NCI-H446 (cell line): ENCODE data around the gene ABCB9.
"Not testable (repeated sequence)": the region's sequence is repeated elsewhere in the genome, so short reads cannot be mapped to it uniquely, and the experiment has no call there.

ENCODE experiments used
- DNase-seq, 2 experiments: peaks; one replicate each; lab custom pipeline; 2025; lab: John Stamatoyannopoulos, UW

The ABCB9 gene

DNA sequence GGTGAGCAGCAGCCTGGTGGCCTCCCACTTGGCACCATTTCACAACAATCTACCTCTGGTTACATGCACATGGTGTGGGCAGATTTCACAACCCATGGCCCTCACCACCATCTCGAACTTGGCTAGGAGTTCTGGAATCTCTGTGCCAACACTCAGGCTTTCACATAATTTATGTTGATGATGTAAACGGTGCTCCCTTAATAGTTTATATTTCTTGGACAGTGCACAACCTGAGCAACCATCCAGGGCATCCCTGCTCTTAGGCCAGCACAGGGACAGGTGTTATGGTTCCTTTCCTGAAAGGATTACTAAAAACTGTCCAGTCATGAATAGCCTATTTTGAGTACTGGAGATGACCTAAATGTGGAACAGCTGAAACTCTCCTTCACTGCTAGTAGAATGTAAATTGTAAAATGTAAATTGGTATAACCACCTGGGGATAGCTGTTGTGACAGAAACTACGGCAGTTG, 28.6 kb downstream of the ABCB9 start:
- no peak for DNase-seq

DNA sequence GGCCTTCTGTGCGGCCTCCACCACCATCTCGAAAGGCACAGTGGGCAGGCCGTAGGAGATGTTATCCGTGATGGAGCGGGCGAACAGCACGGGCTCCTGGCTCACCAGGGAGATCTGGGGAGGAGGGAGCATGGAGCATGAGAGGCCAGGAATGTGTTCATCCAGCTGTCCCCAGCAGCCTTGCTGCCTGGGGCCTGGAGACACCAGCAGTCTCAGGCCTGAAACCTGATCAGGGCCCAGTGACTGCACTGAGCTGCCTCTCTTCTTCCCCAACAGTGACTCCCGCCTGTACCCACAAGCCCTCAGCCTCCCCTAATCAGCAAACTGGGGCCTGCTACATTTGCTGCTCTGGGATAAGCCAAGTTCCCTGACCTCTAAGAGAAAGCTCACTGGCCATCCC, 30.9 kb downstream of the ABCB9 start:
- DNase-seq: no peak

DNA sequence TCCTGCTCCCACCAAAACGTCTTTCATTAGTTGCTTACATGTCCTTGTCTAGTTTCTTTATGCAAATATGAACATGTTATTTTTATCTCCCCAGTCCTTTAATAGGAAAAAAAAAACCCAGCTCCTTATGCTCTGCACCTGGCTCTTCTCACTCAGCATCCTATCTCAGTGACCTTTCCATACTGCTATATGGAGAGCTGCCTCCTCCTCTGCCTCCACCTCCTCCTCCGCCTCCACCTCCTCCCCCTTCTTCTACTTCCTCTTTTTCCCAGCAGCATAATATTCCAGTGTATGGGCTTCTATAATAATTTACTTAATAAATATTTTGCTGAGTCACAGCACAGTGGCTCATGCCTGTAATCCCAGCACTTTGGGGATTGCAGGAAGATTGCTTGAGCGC, 31.5 kb downstream of the ABCB9 start:
- no peak for DNase-seq

DNA sequence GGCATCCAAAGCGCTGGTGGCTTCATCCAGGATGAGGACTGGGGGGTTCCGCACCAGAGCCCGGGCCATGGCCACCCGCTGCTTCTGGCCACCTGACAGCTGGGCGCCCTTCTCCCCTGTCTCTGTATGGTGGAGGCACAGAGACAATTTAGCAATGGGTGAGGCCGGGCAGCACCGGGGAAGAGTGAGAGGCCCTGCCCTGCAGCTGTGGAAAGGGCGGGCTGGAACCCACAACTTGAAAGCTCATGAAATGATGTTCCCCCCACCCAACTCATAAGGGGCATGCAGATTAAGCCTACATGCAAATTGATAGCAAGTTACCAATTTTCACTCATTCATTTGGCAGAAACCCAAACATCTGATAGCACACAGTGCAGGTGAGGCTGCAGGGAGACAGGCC, 34.1 kb downstream of the ABCB9 start:
- DNase-seq: no peak

DNA sequence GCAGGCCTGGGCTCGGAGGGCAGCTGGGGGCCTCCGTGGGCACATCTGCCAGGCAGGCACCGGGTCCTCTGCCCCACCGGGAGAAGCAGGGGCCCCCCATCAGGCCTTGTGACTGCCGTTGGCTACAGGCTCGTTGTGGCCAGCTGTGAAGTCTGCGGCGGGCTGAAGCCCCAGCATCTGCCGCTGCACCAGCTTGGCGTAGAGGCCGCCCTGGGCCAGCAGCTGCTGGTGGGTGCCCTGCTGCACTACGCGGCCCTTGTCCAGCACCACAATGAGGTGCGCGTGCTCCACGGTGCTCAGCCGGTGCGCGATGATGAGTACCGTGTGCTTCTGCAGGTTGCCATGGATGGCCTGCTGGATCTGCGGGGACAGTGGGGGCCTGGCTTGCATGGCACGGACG, 36.5 kb downstream of the ABCB9 start:
- no peak for DNase-seq

GRCh38 chr12:122929148-122929538, 37.1 kb downstream of the ABCB9 start:
- DNase-seq: no peak

DNA sequence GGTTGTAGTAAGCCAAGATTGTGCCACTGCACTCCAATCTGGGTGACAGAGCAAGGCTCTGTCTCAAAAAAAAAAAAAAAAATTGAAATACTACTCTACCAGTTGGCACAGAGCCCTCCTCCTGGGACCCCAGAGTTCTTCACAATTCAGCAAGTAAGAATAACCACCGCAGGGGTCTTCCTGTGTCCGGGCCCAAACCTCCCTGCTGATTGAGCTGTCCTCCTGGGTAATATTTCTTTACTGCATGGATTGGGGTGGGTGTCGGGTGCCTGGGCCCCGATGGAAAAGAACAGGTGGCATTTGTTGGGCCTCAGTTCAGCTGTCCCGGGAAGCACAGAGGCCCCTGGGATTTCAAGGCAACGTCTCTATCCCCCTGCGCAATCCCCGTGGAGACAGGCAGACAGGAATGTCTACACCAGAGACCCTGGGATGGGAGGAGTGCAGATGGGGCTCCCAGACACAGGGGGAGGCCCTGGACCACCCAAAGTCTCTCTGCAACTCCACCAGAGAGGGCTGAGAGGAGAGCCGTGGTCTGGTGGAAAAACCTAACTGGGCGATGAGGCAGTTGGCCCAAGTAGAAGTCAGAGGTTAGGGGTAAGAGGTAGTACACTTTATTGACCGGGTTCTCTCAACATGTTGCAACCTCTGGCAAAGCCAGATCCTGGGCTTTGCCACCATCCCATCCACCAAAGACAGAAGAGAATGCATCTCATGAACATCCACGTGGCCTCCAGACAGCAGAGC, 37.7 kb downstream of the ABCB9 start:
- no peak for DNase-seq

DNA sequence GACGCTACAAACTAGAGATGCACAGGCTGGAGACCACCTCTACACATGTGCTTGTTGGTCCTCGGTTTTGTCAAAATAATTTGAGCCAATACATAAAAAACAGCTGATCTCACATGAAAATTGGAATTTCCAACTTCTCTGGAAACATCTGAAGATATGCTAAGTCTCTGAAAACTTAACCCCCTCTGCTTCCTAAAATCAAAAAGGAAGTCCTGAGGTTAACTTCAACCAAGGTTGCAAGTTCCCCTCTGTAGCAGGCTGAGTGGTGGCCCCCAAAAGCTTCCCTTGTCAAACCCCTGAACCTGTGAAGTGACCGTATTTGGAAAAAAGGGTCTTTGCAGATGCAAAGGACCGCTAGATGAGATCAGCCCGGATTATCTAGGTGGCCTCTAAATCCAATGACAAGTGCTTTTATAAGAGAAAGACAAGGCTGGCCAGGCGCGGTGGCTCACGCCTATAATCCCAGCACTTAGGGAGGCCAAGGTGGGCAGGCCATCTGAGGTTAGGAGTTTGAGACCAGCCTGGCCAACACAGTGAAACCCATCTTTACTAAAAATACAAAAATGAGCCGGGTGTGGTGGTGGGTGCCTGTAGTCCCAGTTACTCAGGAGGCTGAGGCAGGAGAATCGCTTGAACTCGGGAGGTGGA, 38.4 kb downstream of the ABCB9 start:
- no peak for DNase-seq

DNA sequence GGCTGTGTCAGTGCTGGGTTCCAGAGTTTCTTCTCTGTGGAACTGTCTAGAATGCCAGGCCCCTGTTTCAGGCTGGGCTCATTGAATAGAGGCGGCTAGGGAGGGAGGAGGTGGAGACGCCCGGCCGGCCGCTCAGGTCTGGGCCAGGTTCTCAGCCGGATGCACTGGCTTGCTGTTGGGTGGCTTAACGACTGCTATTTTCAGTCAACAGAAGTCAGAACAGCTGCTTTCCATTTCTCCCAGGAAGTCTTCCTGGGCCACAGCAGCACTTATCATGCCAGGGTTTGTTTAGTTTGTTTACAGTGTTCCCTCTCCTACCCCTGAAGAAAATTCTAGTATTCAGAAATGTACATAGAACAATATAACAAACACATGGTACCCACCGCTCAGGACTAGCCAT, 44.3 kb downstream of the ABCB9 start:
- no peak for DNase-seq

GRCh38 chr12:122920687-122921086, 45.6 kb downstream of the ABCB9 start:
- DNase-seq: no peak

- DNase-seq: no peak
Observed at GRCh38 chr12:122918827-122919226, 47.4 kb downstream of the ABCB9 start.

GRCh38 chr12:122917507-122918121, 48.6 kb downstream of the ABCB9 start:
- DNase-seq: peak in 1 of 2 experiments; percentile 30

GRCh38 chr12:122909442-122910288, 56.6 kb downstream of the ABCB9 start:
- peak in 1 of 2 experiments; percentile 63 for DNase-seq

GRCh38 chr12:122908915-122909314, 57.3 kb downstream of the ABCB9 start:
- DNase-seq: no peak

- not testable (repeated sequence) for DNase-seq
Observed at GRCh38 chr12:122905258-122905657, 61.0 kb downstream of the ABCB9 start.

GRCh38 chr12:122903693-122904034, 62.6 kb downstream of the ABCB9 start:
- no peak for DNase-seq

DNA sequence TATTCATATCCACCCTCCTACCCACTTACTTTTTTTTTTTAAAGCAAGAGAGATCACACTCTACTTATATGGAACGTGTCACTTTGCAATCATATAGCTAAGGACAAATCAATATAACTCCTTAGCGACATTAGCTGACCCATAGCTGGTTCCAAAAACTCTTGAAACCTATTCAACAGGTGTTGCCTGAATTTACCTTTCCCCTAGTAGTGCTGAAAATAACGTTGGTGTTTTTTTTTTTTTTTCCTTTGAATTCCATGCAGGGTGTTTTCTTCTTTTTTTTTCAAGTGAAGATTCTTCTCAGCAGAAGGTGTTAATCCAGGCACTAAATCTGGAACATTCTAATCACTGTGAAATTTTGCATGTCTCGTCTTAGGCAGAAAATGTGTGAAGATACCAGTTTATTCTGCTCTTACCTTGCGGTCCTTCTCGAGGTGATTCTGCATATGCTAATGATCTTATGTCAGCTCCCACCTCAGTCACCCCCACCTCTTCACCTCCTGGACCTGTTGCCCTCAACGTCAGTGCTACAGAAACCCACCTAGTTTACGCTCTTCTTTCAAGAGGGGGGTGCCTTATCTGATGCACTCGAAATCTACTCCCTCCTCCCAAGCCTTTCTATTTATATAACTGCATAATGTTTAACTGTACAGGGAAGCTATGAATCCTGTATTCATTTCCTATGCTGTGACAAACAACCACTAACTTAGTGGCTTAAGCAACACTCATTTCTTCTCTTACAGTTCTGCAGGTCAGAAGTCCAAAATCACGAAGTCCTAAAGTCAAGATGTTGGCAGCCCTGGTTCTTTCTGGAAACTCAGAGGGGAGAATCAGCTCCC, 63.2 kb downstream of the ABCB9 start:
- no peak for DNase-seq

DNA sequence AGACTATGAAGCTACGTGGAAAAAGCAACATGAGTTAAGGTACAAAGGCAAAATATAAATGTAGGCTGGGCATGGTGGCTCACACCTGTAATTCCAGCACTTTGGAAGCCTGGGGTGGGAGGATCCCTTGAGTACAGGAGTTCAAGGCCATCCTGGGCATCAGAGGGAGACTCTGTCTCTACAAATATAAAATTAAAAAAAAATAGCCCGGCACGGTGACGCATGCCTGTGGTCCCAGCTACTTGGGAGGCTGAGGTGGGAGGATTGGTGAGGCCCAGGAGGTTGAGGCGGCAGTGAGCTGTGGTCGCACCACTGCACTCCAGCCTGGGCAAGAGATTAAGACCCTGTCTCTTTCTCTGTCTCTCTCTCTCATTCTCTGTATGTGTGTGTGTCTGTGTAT, 66.4 kb downstream of the ABCB9 start:
- no peak for DNase-seq

GRCh38 chr12:122896662-122897061, 69.6 kb downstream of the ABCB9 start:
- DNase-seq: no peak

DNA sequence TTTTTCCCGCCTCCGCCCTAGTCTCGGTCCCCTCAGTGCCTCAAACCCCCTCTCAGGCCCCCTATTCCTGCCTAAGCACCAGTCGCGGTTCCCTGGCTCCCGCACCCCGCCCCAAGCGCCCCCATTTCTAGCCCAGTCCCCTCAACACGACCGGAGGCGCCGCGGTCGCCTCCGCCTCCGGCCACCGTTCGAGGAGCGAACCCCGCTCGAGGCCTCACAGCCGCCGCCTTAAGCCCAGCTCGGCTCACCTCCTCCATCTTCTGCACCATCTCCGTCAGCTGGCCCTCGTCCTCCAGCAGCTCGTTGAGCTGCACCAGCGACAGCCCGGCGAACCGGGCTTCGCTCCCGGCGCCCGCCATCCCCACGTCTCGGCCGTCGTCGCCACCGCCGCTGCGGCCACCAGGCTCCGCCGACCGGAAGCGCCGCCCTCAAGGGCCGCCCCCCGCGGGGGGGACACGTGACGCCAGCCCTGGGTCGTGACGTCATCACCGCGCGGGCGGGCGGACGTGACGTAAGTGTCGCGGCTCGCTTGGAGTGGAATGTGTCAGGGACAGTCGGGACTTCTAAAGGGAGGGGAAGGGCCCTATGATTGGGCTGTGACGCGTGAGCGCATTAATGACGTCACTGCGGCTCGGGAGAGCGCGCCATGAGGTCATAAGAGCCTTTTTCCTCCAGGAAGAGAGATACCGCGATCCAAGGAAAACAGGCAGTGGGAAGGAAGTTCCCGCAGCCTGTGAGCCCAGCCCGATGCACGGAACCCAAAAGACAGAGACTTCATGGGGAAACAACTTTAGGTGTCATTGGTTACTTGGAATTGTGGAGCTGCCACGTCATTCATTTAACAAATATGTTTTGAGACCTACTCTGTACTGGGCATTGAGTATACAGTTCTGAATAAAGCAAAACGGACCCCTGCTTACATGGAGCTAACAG, 70.3 kb downstream of the ABCB9 start, which contains the start of gene VPS37B:
Gene VPS37B (minus strand): TSS at position 421 of the 933 bp plus-strand sequence. CDS start 62 bp downstream, at position 359.
- DNase-seq: peak; percentile 37 to 83
